HEK293 (cell line): ENCODE results near the gene NFATC1.

Experiments used
- ZNF768 ChIP-seq: fragments of 450-650 bp; formaldehyde crosslinking; IDR thresholded peaks from 2 replicates; pipeline ENCODE4 v1.5.1; 2018; ENCODE audit warnings: missing biosample characterization, mild to moderate bottlenecking, missing genetic modification characterization
- TF ChIP-seq, protein P1 (sequence below): fragments of 450-650 bp; formaldehyde crosslinking; IDR thresholded peaks from 2 replicates; pipeline ENCODE4 v1.5.1; 2016; ENCODE audit warnings: missing biosample characterization, missing genetic modification characterization, low read depth
- TF ChIP-seq, protein P2 (sequence below): fragments of 450-650 bp; formaldehyde crosslinking; IDR thresholded peaks from 2 replicates; pipeline ENCODE4 v1.5.1; 2016; ENCODE audit warnings: missing biosample characterization, missing genetic modification characterization
- TF ChIP-seq, protein P3 (sequence below): fragments of 450-650 bp; formaldehyde crosslinking; IDR thresholded peaks from 2 replicates; pipeline ENCODE4 v1.5.1; 2016; ENCODE audit warnings: missing biosample characterization, missing genetic modification characterization
- TF ChIP-seq, protein P4 (sequence below): fragments of 450-650 bp; formaldehyde crosslinking; IDR thresholded peaks from 2 replicates; pipeline ENCODE4 v1.5.1; 2016; ENCODE audit warnings: missing biosample characterization, missing genetic modification characterization
- TF ChIP-seq, protein P5 (sequence below): fragments of 450-650 bp; formaldehyde crosslinking; IDR thresholded peaks from 2 replicates; pipeline ENCODE4 v1.5.1; 2017; ENCODE audit warnings: missing biosample characterization, mild to moderate bottlenecking, missing genetic modification characterization, moderate library complexity
- TF ChIP-seq, protein P6 (sequence below): fragments of 450-650 bp; formaldehyde crosslinking; optimal IDR thresholded peaks from 2 replicates; pipeline ENCODE3; 2016; ENCODE audit warnings: missing biosample characterization, mild to moderate bottlenecking, missing genetic modification characterization

DNA sequence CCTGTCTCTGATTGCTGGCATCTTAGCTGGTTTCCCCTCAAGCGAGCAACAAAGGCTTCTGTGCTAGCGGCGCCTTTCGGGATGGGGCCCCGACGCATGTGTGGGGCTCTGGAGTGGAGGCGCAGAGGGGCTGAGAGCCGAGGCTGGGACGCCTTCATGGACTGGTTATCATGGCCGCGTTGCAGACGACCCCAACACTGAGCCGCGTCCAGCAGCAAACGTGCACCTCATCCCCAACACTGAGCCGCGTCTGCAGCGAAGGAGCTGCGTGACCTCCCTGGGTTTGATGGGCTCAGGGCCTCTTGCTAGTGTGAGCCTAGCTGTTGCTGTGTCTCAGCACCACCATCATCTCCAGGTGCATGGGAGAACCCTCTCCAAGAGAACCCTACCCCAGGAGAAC lies 160.2 kb downstream of the NFATC1 start:
- TF ChIP-seq ZNF768 (tag by site-specific recombination): no peak
- TF ChIP-seq, protein P1, sequence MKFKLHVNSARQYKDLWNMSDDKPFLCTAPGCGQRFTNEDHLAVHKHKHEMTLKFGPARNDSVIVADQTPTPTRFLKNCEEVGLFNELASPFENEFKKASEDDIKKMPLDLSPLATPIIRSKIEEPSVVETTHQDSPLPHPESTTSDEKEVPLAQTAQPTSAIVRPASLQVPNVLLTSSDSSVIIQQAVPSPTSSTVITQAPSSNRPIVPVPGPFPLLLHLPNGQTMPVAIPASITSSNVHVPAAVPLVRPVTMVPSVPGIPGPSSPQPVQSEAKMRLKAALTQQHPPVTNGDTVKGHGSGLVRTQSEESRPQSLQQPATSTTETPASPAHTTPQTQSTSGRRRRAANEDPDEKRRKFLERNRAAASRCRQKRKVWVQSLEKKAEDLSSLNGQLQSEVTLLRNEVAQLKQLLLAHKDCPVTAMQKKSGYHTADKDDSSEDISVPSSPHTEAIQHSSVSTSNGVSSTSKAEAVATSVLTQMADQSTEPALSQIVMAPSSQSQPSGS (tag by site-specific recombination): no peak
- TF ChIP-seq, protein P2, sequence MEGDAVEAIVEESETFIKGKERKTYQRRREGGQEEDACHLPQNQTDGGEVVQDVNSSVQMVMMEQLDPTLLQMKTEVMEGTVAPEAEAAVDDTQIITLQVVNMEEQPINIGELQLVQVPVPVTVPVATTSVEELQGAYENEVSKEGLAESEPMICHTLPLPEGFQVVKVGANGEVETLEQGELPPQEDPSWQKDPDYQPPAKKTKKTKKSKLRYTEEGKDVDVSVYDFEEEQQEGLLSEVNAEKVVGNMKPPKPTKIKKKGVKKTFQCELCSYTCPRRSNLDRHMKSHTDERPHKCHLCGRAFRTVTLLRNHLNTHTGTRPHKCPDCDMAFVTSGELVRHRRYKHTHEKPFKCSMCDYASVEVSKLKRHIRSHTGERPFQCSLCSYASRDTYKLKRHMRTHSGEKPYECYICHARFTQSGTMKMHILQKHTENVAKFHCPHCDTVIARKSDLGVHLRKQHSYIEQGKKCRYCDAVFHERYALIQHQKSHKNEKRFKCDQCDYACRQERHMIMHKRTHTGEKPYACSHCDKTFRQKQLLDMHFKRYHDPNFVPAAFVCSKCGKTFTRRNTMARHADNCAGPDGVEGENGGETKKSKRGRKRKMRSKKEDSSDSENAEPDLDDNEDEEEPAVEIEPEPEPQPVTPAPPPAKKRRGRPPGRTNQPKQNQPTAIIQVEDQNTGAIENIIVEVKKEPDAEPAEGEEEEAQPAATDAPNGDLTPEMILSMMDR (tag by site-specific recombination): no peak
- TF ChIP-seq, protein P3, sequence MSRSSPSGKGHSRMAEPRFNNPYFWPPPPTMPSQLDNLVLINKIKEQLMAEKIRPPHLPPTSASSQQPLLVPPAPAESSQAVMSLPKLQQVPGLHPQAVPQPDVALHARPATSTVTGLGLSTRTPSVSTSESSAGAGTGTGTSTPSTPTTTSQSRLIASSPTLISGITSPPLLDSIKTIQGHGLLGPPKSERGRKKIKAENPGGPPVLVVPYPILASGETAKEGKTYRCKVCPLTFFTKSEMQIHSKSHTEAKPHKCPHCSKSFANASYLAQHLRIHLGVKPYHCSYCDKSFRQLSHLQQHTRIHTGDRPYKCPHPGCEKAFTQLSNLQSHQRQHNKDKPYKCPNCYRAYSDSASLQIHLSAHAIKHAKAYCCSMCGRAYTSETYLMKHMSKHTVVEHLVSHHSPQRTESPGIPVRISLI: no peak
- TF ChIP-seq, protein P4, sequence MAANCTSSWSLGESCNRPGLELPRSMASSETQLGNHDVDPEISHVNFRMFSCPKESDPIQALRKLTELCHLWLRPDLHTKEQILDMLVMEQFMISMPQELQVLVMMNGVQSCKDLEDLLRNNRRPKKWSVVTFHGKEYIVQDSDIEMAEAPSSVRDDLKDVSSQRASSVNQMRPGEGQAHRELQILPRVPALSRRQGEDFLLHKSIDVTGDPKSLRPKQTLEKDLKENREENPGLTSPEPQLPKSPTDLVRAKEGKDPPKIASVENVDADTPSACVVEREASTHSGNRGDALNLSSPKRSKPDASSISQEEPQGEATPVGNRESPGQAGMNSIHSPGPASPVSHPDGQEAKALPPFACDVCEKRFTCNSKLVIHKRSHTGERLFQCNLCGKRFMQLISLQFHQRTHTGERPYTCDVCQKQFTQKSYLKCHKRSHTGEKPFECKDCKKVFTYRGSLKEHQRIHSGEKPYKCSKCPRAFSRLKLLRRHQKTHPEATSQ (tag by site-specific recombination): no peak
- TF ChIP-seq, protein P5, sequence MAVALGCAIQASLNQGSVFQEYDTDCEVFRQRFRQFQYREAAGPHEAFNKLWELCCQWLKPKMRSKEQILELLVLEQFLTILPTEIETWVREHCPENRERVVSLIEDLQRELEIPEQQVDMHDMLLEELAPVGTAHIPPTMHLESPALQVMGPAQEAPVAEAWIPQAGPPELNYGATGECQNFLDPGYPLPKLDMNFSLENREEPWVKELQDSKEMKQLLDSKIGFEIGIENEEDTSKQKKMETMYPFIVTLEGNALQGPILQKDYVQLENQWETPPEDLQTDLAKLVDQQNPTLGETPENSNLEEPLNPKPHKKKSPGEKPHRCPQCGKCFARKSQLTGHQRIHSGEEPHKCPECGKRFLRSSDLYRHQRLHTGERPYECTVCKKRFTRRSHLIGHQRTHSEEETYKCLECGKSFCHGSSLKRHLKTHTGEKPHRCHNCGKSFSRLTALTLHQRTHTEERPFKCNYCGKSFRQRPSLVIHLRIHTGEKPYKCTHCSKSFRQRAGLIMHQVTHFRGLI: no peak
- TF ChIP-seq, protein P6, sequence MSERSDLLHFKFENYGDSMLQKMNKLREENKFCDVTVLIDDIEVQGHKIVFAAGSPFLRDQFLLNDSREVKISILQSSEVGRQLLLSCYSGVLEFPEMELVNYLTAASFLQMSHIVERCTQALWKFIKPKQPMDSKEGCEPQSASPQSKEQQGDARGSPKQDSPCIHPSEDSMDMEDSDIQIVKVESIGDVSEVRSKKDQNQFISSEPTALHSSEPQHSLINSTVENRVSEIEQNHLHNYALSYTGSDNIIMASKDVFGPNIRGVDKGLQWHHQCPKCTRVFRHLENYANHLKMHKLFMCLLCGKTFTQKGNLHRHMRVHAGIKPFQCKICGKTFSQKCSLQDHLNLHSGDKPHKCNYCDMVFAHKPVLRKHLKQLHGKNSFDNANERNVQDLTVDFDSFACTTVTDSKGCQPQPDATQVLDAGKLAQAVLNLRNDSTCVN: no peak
